Calu3 (cell line): ENCODE measurements around the gene BBS5. TPM values are rescaled to one million over a fixed set of nuclear protein-coding genes. Genes with fewer than 3 reads are reported as not detected.
"Not testable (repeated sequence)": the region's sequence is repeated elsewhere in the genome, so short reads cannot be mapped to it uniquely, and the experiment has no call there.

Experiments used
- BruUV-seq: library from RNA; stranded (reverse); fragments of 400-500 nt; replicated peaks from 2 replicates; lab custom pipeline; 2021; lab: Mats Ljungman, UMichigan
- CTCF ChIA-PET: fragments of 300-600 bp; sonication (Branson Sonifier 250); formaldehyde crosslinking; loops from one replicate; lab custom pipeline; 2022; ENCODE audit warnings: antibody characterized with exemption; lab: Charles Lee
- DNase-seq: peaks from one replicate; pipeline ENCODE4 v3.0.0; 2022
- H3K27ac Mint-ChIP-seq: one replicate; pipeline ENCODE4 v1.8.0; 2022; ENCODE audit warnings: mixed read lengths; ENCODE audit not compliant: unreplicated experiment
- H3K27me3 Mint-ChIP-seq: one replicate; pipeline ENCODE4 v1.8.0; 2022; ENCODE audit warnings: mixed read lengths; ENCODE audit not compliant: unreplicated experiment
- H3K36me3 Mint-ChIP-seq: one replicate; pipeline ENCODE4 v1.8.0; 2022; ENCODE audit warnings: mild to moderate bottlenecking, moderate library complexity, mixed read lengths; ENCODE audit not compliant: insufficient read depth, unreplicated experiment
- H3K4me1 Mint-ChIP-seq: one replicate; pipeline ENCODE4 v1.8.0; 2022; ENCODE audit warnings: mild to moderate bottlenecking, low read depth, mixed read lengths; ENCODE audit not compliant: unreplicated experiment
- H3K4me3 Mint-ChIP-seq: one replicate; pipeline ENCODE4 v1.8.0; 2022; ENCODE audit warnings: mild to moderate bottlenecking, low read depth, moderate library complexity, mixed read lengths; ENCODE audit not compliant: unreplicated experiment
- H3K9me3 Mint-ChIP-seq: one replicate; pipeline ENCODE4 v1.8.0; 2022; ENCODE audit warnings: low read depth, mixed read lengths; ENCODE audit not compliant: unreplicated experiment
- intact Hi-C: fragments of 100-400 bp; cut with micrococcal nuclease; formaldehyde crosslinking; loops from one replicate; pipeline ENCODE4 v1.10.0; 2022; ENCODE audit not compliant: unreplicated experiment
- total RNA-seq: library from RNA; stranded (reverse); gene quantifications from 2 replicates; pipeline ENCODE4 v1.2.3, GENCODE V29; 2022
- TF ChIP-seq, protein P1 (sequence below): fragments of 200-600 bp; IDR thresholded peaks from one replicate; pipeline ENCODE4 v1.8.0; 2022; ENCODE audit warnings: antibody characterized with exemption; ENCODE audit not compliant: unreplicated experiment

The BBS5 gene
- total RNA-seq, 1 experiment from 2014 or later = 3.3 TPM

DNA sequence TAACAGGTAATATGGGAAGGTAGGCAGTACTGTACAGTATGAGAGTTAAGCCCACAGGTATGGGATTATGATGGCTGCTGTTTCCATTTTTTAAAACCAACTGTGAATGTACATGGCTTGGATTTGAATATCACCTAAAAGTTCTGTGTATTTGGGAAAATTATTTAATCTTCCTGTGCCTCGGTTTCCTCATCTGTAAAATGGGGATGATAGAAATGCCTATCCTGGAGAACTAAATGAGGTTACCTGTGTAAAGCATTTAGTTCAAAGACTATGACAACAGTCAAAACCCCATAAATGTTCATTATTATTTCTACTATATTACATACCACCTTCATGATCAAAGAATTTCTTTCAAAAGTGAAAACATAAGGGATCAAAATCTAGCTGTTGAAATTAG is 33.8 kb downstream of the BBS5 start:
- H3K9me3 Mint-ChIP-seq = no peaks in the 10 kb centered on the region
- CTCF ChIA-PET = no interaction called here
- intact Hi-C loops = no loop called here
- DNase-seq = no peak
- peaks cover 9% of the 10 kb centered on the region for H3K4me1 Mint-ChIP-seq
- BruUV-seq = no TSS peak
- no peaks in the 10 kb centered on the region for H3K36me3 Mint-ChIP-seq
- H3K27ac Mint-ChIP-seq = no peak overlapping the region
- H3K4me3 Mint-ChIP-seq = no peak overlapping the region
- TF ChIP-seq, protein P1, sequence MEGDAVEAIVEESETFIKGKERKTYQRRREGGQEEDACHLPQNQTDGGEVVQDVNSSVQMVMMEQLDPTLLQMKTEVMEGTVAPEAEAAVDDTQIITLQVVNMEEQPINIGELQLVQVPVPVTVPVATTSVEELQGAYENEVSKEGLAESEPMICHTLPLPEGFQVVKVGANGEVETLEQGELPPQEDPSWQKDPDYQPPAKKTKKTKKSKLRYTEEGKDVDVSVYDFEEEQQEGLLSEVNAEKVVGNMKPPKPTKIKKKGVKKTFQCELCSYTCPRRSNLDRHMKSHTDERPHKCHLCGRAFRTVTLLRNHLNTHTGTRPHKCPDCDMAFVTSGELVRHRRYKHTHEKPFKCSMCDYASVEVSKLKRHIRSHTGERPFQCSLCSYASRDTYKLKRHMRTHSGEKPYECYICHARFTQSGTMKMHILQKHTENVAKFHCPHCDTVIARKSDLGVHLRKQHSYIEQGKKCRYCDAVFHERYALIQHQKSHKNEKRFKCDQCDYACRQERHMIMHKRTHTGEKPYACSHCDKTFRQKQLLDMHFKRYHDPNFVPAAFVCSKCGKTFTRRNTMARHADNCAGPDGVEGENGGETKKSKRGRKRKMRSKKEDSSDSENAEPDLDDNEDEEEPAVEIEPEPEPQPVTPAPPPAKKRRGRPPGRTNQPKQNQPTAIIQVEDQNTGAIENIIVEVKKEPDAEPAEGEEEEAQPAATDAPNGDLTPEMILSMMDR = no peak
- no peaks in the 10 kb centered on the region for H3K27me3 Mint-ChIP-seq

- CTCF ChIA-PET = no interaction called here
- no peak overlapping the region for H3K4me3 Mint-ChIP-seq
- H3K4me1 Mint-ChIP-seq = peaks cover 9% of the 10 kb centered on the region
- BruUV-seq = no TSS peak
- intact Hi-C loops = no loop called here
- H3K36me3 Mint-ChIP-seq = no peaks in the 10 kb centered on the region
- TF ChIP-seq, protein P1 = no peak
- no peak overlapping the region for H3K27ac Mint-ChIP-seq
- DNase-seq = no peak
- no peaks in the 10 kb centered on the region for H3K9me3 Mint-ChIP-seq
- no peaks in the 10 kb centered on the region for H3K27me3 Mint-ChIP-seq
Observed at GRCh38 chr2:169513926-169514325, 34.6 kb downstream of the BBS5 start.

- H3K27ac Mint-ChIP-seq, H3K4me3 Mint-ChIP-seq, H3K27me3 Mint-ChIP-seq, H3K4me1 Mint-ChIP-seq, H3K36me3 Mint-ChIP-seq, intact Hi-C loops, BruUV-seq, DNase-seq, H3K9me3 Mint-ChIP-seq, CTCF ChIA-PET: not testable (repeated sequence)
Observed at GRCh38 chr2:169514758-169515157, 35.5 kb downstream of the BBS5 start.

GRCh38 chr2:169516488-169516995 is 37.2 kb downstream of the BBS5 start:
- H3K27me3 Mint-ChIP-seq, H3K4me3 Mint-ChIP-seq, CTCF ChIA-PET, intact Hi-C loops, H3K9me3 Mint-ChIP-seq, H3K36me3 Mint-ChIP-seq, H3K27ac Mint-ChIP-seq, DNase-seq, BruUV-seq, H3K4me1 Mint-ChIP-seq: not testable (repeated sequence)

DNA sequence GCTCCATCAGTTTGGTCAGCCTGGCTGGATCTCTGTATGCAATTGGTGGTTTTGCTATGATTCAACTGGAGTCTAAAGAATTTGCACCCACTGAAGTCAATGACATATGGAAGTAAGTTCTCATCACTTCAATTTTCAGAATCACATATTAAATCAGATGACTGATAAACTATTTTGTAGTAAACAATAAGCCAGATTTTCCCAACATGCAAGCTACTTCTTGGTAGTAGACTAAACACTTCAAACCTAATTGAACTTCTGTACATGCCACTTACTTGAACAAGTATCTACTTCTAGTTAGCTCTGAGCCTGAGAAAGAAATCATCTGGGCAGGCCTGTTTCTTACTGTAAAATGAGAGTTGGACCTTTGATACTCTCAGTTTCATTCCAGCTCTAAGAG is 41.6 kb downstream of the BBS5 start:
- DNase-seq = no peak
- H3K9me3 Mint-ChIP-seq = no peaks in the 10 kb centered on the region
- no peaks in the 10 kb centered on the region for H3K27me3 Mint-ChIP-seq
- TF ChIP-seq, protein P1 = no peak
- no TSS peak for BruUV-seq
- peaks cover 4% of the 10 kb centered on the region for H3K4me1 Mint-ChIP-seq
- no peak overlapping the region for H3K27ac Mint-ChIP-seq
- no peak overlapping the region for H3K4me3 Mint-ChIP-seq
- no peaks in the 10 kb centered on the region for H3K36me3 Mint-ChIP-seq
- intact Hi-C loops = no loop called here
- CTCF ChIA-PET = interaction anchor here (0.8 kb wide), 1 partner anchor 11 kb away, joined by 3 read pairs; the partner anchor contains the start of gene KLHL41
